Ovary (tissue), 3 donors: Measurements from ENCODE around the gene RPGRIP1L.

ENCODE experiments used
- CTCF ChIP-seq, 3 donors: fragments of 450-650 bp in 2 of 3; fragments of 200-600 bp in 1 of 3; IDR thresholded peaks; one replicate each; pipeline versions ENCODE4 v1.5.1 to v1.8.0; 2016 to 2022; ENCODE audit warnings: antibody characterized with exemption in 3 of 3, mild to moderate bottlenecking in 1 of 3
- POLR2A ChIP-seq: fragments of 450-650 bp; IDR thresholded peaks from one replicate; pipeline ENCODE4 v1.6.1; 2017; ENCODE audit warnings: antibody characterized with exemption, mild to moderate bottlenecking, moderate library complexity
- donor health status: DM: no; HTN: no; CAD: no.

GRCh38 chr16:53726625-53727024 lies 23.0 kb upstream of the RPGRIP1L start:
- TF ChIP-seq CTCF (IDR thresholded peaks at IDR 0.05) (no peak), POLR2A (no peak)
